NT2/D1 (cell line): ENCODE data around the gene PDE7B.

Experiments
- DNase-seq: peaks from one replicate; pipeline ENCODE4 v3.0.0-alpha.2; 2011; ENCODE audit warnings: low read depth, low spot score
- H3K27me3 ChIP-seq: 2 replicates; pipeline ENCODE4 v1.6.0; 2011; ENCODE audit warnings: mild to moderate bottlenecking; ENCODE audit not compliant: insufficient read length, insufficient read depth
- H3K36me3 ChIP-seq: 2 replicates; pipeline ENCODE4 v1.6.1; 2011; ENCODE audit warnings: mild to moderate bottlenecking, low read length, mixed read lengths; ENCODE audit not compliant: insufficient read depth, insufficient read length
- H3K4me1 ChIP-seq: 2 replicates; pipeline ENCODE4 v1.5.1; 2011; ENCODE audit not compliant: insufficient read depth, insufficient read length
- H3K4me3 ChIP-seq: 2 replicates; pipeline ENCODE4 v1.5.1; 2011; ENCODE audit warnings: low read depth; ENCODE audit not compliant: insufficient read length
- H3K9ac ChIP-seq: 2 replicates; pipeline ENCODE4 v1.6.0; 2011; ENCODE audit warnings: low read depth; ENCODE audit not compliant: insufficient read length
- H3K9me3 ChIP-seq: 2 replicates; pipeline ENCODE4 v1.5.1; 2011; ENCODE audit warnings: mild to moderate bottlenecking, low read length; ENCODE audit not compliant: insufficient read depth
- SUZ12 ChIP-seq: IDR thresholded peaks from 2 replicates; pipeline ENCODE4 v1.6.1; 2011; ENCODE audit not compliant: insufficient read length, insufficient read depth; ENCODE audit errors: extremely low read depth
- YY1 ChIP-seq: IDR thresholded peaks from 2 replicates; pipeline ENCODE4 v1.6.1; 2011; ENCODE audit not compliant: insufficient read length, insufficient read depth
- ZNF274 ChIP-seq: IDR thresholded peaks from 2 replicates; pipeline ENCODE4 v1.6.1; 2011; ENCODE audit warnings: mild to moderate bottlenecking, low read depth, low read length

Gene PDE7B

DNA sequence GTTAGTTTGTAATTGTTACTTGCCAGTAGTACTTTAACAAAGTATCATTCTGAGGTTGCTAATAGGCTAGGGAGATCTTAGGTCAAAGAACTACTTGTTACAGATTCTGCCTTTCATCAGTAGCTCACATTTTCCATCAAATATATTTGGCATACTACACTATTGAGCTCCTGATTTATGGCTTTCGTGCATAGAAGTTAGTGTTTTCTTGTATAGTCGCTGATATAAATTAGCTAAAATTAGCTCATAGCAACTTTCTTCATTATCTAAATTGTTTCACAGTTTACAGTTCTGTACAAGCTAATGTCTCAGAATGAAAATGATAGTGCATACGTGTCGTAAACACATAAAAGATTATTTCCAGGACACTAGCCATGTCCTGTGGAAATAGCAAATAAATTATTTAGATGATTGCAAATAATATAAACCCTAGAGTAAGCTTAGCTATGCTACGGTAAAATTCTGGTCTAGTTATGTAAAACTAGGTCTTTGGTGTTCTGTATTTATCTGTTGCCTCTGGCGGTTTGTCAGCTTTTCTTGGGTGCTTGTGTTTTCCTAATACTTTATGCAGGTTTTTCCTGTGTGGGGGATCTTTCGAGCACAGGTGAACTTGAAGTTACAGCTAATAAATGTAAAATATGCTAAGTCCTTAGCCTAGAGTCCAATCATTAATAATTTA lies 15.1 kb downstream of the PDE7B start:
- no peaks in the 10 kb centered on the region for H3K27me3 ChIP-seq
- TF ChIP-seq YY1 (no peak), SUZ12 (no peak), ZNF274 (no peak)
- no peak for DNase-seq

DNA sequence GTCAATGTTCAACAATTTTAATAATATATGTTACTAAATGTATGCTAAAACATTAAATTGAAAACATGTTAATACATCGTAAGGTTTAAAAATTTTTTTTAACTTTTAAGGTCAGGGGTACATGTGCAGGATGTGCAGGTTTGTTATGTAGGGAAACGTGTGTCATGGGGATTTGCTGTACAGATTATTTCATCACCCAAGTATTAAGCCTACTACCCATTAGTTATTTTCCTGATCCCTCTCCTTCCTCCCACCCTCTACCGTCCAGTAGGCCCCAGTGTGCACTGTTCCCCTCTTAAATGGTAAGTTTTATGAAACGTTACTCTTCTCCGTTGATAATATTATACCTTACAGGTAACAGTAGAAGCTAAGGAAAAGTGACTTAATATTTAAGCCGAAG lies 15.8 kb downstream of the PDE7B start:
- H3K4me3 ChIP-seq: no peak overlapping the region
- H3K27me3 ChIP-seq: no peaks in the 10 kb centered on the region
- no peak for TF ChIP-seq SUZ12
- no peak for TF ChIP-seq YY1
- TF ChIP-seq ZNF274: no peak
- H3K9me3 ChIP-seq: no peaks in the 10 kb centered on the region
- DNase-seq: no peak
- H3K9ac ChIP-seq: no peak overlapping the region
- no peaks in the 10 kb centered on the region for H3K36me3 ChIP-seq
- H3K4me1 ChIP-seq: no peaks in the 10 kb centered on the region

More for the DNA sequence above, 15.1 kb downstream of the PDE7B start:
- no peaks in the 10 kb centered on the region for H3K9me3 ChIP-seq
- H3K9ac ChIP-seq: no peak overlapping the region
- H3K4me1 ChIP-seq: no peaks in the 10 kb centered on the region
- H3K4me3 ChIP-seq: no peak overlapping the region
- no peaks in the 10 kb centered on the region for H3K36me3 ChIP-seq

DNA sequence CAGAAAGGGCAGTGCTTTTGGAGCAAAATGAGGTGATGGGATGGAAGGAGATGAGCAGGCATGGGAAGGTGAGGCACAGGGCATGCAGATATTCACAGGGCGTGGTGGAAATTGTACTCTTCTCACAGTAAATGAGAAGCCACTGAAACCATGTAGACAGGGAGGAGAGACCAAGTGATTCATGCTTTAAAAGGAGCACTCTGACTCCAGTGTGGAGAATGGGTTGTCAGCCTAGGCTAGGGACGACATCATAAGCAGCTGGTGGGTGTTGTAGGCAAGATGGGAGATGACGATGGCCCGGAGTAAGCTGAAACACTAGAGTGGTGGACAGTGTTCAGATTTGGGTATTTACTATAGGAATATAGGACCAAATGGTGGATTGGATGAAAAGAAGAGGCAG lies 18.4 kb downstream of the PDE7B start:
- Histone ChIP-seq H3K9me3 (no peaks in the 10 kb centered on the region), H3K4me3 (no peak overlapping the region), H3K27me3 (no peaks in the 10 kb centered on the region), H3K36me3 (no peaks in the 10 kb centered on the region), H3K4me1 (no peaks in the 10 kb centered on the region), H3K9ac (no peak overlapping the region)
- no peak for DNase-seq
- TF ChIP-seq YY1: no peak
- TF ChIP-seq ZNF274: no peak
- TF ChIP-seq SUZ12: no peak

DNA sequence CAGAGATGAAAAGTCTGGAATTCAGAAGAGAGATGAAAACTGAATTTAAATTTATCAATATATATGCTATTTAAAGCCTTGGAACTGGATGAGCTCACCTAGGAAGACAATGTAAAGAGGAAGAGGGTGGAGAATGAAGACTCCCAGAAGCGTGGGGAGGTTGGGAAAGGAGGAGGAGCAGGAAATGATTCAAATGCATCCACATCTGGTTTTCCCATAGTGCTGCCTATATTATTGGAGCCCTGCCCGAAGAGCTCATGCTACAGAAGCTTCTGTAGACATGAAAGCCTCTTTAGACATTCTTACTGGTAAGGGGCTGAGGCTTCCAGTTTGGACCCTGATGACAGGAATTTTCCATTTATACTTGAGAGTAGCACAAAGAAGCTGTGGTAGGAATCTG lies 19.2 kb downstream of the PDE7B start:
- Histone ChIP-seq H3K9ac (no peak overlapping the region), H3K4me3 (no peak overlapping the region), H3K36me3 (no peaks in the 10 kb centered on the region), H3K9me3 (no peaks in the 10 kb centered on the region), H3K4me1 (no peaks in the 10 kb centered on the region), H3K27me3 (no peaks in the 10 kb centered on the region)
- no peak for DNase-seq
- TF ChIP-seq YY1: no peak
- no peak for TF ChIP-seq SUZ12
- no peak for TF ChIP-seq ZNF274

DNA sequence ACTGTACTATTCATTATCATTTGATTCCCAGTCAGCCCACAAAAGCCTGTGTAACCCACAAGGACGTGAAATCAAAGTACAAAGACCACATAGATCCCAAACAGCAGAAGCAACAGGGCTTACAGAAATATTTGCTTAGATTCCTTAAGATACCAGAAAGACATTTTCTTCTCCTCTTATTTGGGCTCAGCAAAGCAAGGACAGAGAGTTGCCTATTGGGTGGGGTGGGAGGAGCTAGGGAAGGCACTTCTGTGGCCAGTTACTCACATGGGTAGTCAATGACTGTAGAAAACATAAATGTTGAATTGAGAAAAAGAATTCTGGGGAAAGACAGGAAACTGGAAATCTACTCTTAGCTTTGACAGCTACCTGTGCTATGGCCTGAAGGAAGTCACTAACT lies 19.8 kb downstream of the PDE7B start:
- Histone ChIP-seq H3K4me1 (no peaks in the 10 kb centered on the region), H3K36me3 (no peaks in the 10 kb centered on the region), H3K9me3 (no peaks in the 10 kb centered on the region), H3K9ac (no peak overlapping the region), H3K4me3 (no peak overlapping the region), H3K27me3 (no peaks in the 10 kb centered on the region)
- TF ChIP-seq YY1 (no peak), ZNF274 (no peak), SUZ12 (no peak)
- DNase-seq: no peak

DNA sequence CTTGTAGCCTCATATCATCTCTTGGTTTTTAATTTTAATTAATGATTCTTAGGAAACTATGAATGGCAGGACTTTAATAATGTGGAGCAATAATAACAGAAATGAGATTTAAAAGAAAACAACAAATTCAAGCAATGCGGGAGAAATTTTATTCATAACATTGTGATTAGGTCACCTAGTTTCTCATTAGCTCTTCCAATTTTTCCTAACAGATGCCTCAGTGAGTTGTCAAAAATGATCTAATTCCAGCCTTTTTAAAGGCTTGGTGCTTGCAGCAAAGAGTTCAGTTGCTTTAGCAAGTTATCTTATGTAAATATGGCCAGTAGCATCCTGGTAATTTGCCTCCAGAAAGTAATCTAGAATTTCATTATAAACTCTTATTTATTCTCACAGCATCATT lies 20.4 kb downstream of the PDE7B start:
- DNase-seq: no peak
- Histone ChIP-seq H3K4me1 (no peaks in the 10 kb centered on the region), H3K27me3 (no peaks in the 10 kb centered on the region)

DNA sequence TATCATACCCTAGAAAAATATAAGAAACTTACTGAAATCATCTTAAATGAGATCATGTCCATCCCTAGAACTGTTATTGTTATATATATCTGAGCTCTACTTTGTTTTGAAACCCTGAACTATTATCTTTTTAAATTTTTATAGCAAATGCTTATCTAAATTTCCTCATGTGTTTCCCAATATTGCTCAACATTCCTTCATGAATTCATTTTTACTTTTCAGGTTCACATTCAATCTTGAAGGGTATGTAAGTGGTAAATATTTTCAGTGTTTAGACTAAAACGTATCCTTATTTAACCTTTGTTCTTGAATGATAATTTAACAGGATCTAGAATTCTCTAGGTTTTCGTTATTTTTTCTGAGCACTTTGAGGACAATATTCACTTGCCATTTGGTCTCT lies 23.9 kb downstream of the PDE7B start:
- no peak overlapping the region for H3K4me3 ChIP-seq
- no peaks in the 10 kb centered on the region for H3K36me3 ChIP-seq
- no peaks in the 10 kb centered on the region for H3K4me1 ChIP-seq
- no peaks in the 10 kb centered on the region for H3K9me3 ChIP-seq
- no peak for DNase-seq
- no peak overlapping the region for H3K9ac ChIP-seq
- H3K27me3 ChIP-seq: no peaks in the 10 kb centered on the region
- no peak for TF ChIP-seq ZNF274
- TF ChIP-seq SUZ12: no peak
- TF ChIP-seq YY1: no peak

More for the DNA sequence above, 20.4 kb downstream of the PDE7B start:
- H3K9ac ChIP-seq: no peak overlapping the region
- no peaks in the 10 kb centered on the region for H3K9me3 ChIP-seq
- no peaks in the 10 kb centered on the region for H3K36me3 ChIP-seq
- no peak for TF ChIP-seq ZNF274
- no peak for TF ChIP-seq YY1
- TF ChIP-seq SUZ12: no peak
- no peak overlapping the region for H3K4me3 ChIP-seq

DNA sequence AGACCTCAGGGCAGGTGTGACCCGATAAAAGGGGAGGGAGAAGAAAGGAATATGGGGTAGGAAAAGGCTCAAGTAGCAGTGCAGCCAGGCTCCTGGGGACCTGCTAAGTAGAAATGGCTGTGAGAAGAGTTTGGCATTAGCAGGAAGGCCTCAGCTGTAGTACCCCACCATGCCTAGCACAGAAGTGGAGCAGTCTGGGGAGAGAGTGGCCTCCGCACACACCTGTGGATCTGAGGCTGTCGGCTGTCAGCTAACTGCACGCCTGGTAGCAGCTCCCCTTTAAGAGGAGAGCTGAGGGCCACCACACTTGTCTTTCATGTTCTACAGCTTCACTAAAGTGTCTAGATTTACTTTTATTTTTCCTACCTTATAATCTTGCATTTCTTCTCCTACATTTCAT lies 24.6 kb downstream of the PDE7B start:
- Histone ChIP-seq H3K9ac (no peak overlapping the region), H3K9me3 (no peaks in the 10 kb centered on the region), H3K27me3 (no peaks in the 10 kb centered on the region), H3K4me3 (no peak overlapping the region), H3K4me1 (no peaks in the 10 kb centered on the region), H3K36me3 (no peaks in the 10 kb centered on the region)
- DNase-seq: no peak
- TF ChIP-seq YY1: no peak
- no peak for TF ChIP-seq SUZ12
- no peak for TF ChIP-seq ZNF274
